ENCODE data around the gene MACROD2.
"Not testable (repeated sequence)": the region's sequence is repeated elsewhere in the genome, so short reads cannot be mapped to it uniquely, and the experiment has no call there.

The MACROD2 gene

GRCh38 chr20:14418376-14418775 lies 423.1 kb downstream of the MACROD2 start:
- no peak for DNase-seq

- no peak for DNase-seq
Observed at GRCh38 chr20:14422892-14423291, 427.6 kb downstream of the MACROD2 start.

GRCh38 chr20:14431568-14431967 lies 436.3 kb downstream of the MACROD2 start:
- DNase-seq = no peak

DNA sequence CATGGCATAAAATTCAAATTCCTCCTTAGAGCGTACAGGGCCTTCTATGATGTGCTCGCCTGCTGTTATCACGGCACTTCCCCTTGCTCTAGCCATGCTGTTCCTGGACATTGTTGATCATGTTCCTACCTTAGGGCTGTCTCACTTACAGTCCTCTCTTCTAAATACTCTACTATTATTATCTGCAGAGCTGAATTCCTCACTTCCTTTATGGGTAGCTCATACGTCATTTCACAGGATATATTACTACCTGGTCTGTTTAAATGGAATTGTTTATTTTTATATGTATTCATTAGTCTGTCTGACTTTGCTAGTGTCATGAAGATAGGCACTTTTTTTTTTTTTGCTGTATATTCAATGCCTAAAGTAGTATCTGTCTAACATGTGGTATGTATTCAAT lies 436.8 kb downstream of the MACROD2 start:
- DNase-seq = no peak

GRCh38 chr20:14432597-14432996 lies 437.3 kb downstream of the MACROD2 start:
- no peak for DNase-seq

GRCh38 chr20:14434384-14435136 lies 439.2 kb downstream of the MACROD2 start:
- no peak for DNase-seq

DNA sequence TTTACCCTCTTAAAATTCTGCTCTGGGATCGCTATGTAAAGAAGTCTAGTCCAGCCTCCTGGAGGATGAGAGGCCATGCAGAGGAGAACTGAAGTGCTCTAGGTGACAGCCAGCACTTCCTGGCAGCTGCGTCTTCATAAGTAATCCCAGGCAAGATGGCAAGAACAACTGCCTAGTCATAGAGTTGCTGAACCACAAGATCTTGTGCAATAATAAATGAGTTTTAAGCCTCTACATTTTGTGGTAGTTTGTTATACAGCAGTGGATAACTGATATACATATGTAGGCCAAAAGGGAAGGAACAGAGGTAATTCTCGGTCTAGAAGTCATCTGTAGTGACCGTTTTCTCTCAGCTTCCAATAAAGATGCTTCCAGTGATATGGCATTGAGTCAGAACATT lies 445.9 kb downstream of the MACROD2 start:
- peak; percentile 49 for DNase-seq

GRCh38 chr20:14444106-14444505 lies 448.8 kb downstream of the MACROD2 start:
- no peak for DNase-seq

GRCh38 chr20:14445310-14445709 lies 450.0 kb downstream of the MACROD2 start:
- peak; percentile 84 for DNase-seq

DNA sequence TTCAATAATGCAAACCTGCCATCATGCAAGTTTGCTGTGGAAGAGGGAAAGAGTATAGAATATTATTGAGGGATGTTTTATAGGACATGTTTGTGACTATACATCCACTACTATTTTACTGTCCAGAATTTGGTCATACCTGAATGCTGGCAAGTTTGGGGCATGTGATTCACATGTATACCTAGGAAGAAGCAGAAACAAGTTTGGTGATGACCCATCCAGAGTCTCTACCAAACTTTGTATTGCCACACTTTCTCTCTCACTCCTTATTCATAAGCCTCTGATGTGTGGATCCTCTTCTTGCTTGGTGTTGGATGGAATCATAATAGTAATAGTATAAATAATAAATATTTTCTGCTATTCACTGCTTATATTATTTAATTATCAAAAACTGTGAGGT lies 450.6 kb downstream of the MACROD2 start:
- no peak for DNase-seq

GRCh38 chr20:14446446-14446845 lies 451.1 kb downstream of the MACROD2 start:
- DNase-seq = no peak

DNA sequence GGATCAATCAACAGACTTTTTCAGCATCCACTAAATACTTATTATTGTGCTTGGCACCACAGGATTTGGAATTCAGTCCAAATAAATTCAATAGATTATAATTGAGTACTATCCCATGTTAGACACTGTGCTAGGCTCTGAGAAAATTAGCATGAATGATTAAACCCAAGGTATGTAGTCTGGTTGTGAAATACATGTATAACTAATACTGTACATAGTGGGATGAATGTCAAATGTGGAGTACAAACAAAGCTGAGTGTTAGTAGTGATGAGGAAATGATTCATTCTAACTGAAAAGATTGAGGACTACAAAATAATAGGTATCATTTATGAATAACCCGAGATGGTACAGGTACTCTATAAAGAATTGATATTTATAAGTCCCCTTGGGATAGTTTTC lies 454.0 kb downstream of the MACROD2 start:
- DNase-seq = no peak

- DNase-seq = no peak
Observed at GRCh38 chr20:14450256-14450655, 454.9 kb downstream of the MACROD2 start.

- no peak for DNase-seq
Observed at GRCh38 chr20:14451458-14451857, 456.1 kb downstream of the MACROD2 start.

- DNase-seq = no peak
Observed at GRCh38 chr20:14453259-14453658, 457.9 kb downstream of the MACROD2 start.

DNA sequence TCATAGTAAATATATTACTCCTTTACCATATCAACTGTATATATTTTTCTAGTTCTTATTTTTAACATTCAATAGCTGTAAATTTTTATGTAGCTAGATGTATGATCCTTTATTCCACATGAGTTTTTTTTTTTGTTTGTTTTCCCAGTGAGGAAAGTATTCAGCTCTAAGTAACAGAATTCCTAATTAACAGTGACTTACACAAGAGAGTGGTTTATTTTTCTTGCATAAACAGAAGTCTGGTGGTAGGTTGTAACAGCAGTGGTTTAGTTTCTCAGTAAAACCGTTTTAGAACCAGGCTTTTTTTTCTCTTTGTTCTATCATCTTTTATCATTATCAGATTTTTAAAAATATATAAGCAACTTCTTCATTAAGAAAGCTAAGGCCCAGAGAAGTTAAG lies 459.0 kb downstream of the MACROD2 start:
- no peak for DNase-seq

DNA sequence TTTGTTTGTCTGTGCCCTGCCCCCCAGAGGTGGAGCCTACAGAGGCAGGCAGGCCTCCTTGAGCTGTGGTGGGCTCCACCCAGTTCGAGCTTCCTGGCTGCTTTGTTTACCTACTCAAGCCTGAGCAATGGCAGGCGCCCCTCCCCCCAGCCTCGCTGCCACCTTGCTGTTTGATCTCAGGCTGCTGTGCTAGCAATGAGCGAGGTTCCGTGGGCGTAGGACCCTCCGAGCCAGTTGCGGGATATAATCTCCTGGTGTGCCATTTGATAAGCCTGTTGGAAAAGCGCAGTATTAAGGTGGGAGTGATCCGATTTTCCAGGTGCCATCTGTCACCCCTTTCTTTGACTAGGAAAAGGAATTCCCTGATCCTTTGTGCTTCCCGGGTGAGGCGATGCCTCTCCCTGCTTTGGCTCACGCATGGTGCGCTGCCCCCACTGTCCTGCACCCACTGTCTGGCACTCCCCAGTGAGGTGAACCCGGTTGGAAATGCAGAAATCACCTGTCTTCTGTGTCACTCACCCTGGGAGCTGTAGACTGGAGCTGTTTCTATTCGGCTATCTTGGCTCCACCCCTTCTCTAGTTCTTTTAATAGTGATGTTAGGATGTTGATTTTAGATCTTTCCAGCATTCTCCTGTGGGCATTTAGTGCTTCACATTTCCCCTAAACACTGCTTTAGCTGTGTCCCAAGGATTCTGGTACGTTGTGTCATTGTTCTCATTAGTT lies 471.9 kb downstream of the MACROD2 start:
- DNase-seq = not testable (repeated sequence)

DNA sequence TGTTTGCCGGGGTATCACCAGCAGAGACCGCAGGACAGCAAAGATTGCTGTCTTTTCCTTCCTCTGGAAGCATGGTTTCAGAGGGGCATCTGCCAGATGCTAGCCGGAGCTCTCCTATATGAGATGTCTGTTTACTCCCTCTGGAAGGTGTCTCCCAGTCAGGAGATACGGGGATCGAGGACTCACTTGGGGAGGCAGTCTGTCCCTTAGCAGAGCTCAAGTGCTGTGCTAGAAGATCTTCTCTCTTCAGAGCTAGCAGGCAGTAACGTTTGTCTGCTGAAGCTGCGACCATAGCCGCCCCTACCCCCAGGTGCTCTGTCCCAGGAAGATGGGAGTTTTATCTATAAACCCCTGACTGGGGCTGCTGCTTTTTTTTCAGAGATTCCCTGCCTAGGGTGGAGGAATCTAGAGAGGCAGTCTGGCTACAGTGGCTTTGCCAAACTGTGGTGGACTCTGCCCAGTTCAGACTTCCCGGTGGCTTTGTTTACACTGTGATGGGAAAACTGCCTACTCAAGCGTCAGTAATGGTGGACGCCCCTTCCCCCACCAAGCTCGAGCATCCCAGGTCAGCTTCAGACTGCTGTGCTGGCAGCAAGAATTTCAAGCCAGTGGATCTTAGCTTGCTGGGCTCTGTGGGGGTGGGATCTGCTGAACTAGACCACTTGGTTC lies 475.0 kb downstream of the MACROD2 start:
- DNase-seq = no peak

DNA sequence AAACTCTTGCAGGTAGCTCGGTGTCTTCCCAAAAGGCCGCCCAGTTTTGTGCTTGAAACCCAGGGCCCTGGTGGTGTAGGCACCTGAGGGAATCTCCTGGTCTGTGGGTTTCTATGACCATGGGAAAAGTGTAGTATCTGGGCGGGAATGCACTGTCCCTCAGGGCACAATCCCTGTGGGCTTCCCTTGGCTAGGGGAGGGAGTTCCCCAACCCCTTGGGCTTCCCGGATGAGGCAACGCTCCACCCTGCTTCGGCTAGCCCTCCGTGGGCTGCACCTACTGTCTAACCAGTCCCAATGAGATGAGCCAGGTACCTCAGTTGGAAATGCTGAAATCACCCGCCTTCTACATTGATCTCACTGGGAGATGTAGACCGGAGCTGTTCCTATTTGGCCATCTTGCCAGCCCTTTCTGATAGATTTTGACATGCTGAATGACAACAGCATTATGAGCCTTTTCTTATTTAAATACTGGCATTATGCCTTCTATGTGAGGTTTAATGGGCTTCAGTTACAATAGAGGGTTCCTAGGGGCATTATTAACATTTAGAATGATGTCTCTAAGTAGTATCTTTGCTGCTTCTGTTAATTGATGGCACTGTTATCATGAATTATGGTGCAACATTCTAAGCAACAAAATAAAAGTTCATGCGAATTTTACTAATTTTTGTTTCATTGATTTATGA lies 475.8 kb downstream of the MACROD2 start:
- DNase-seq = no peak

GRCh38 chr20:14477125-14477524 lies 481.8 kb downstream of the MACROD2 start:
- DNase-seq = peak; percentile 46

GRCh38 chr20:14478126-14478525 lies 482.8 kb downstream of the MACROD2 start:
- no peak for DNase-seq

GRCh38 chr20:14481863-14482262 lies 486.5 kb downstream of the MACROD2 start:
- peak; percentile 70 for DNase-seq

DNA sequence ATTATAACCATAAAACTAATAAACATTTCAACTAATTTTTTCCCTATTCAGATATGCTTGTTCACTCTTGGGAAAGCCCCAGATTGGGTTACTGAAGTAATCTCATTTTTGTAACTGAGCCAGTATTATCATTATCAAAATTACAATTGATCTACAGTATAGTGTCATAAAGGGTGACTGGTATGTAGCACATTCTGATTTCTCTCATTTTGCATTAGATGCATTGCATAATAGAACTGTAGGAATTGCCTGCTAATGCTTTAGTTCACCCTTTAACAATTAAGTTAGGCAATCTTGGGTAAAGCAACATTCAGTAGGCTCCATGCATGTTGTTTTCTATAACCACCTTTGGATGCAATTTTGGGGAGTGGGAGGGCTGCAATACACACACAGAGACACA lies 492.9 kb downstream of the MACROD2 start:
- no peak for DNase-seq
